HEK293 (cell line): ENCODE data around the gene NFATC1.
A peak's percentile ranks its signal among the peaks of the same experiment; 100 is the strongest.

Source experiments
- CTCF ChIA-PET: fragments of 350-600 bp; formaldehyde crosslinking; extraction: SDS; loops from one replicate; lab custom pipeline; 2021; ENCODE audit warnings: antibody characterized with exemption; lab: Yijun Ruan, JAX
- POLR2A ChIA-PET: fragments of 300-600 bp; formaldehyde crosslinking; extraction: SDS; loops from one replicate; lab custom pipeline; 2020; ENCODE audit warnings: antibody characterized with exemption, inconsistent platforms; lab: Yijun Ruan, JAX
- H3K27ac ChIP-seq: fragments of 200-500 bp; sonication (Bioruptor generic); 2 replicates; pipeline ENCODE4 v1.5.1; 2014; ENCODE audit warnings: low read depth, low read length, control low read depth, inconsistent platforms; ENCODE audit errors: extremely low read depth
- H3K36me3 ChIP-seq, 2 experiments: fragments of 200-500 bp in 1 of 2; sonication (Bioruptor generic) in 1 of 2; 1 replicate in 1 of 2; 2 replicates in 1 of 2; pipeline ENCODE4 v1.5.1; 2014 to 2017; ENCODE audit warnings: inconsistent platforms in 2 of 2, low read length in 2 of 2; ENCODE audit not compliant: control insufficient read depth in 2 of 2, insufficient read depth in 1 of 2
- H3K4me1 ChIP-seq: fragments of 200-500 bp; sonication (Bioruptor generic); 2 replicates; pipeline ENCODE4 v1.5.1; 2014; ENCODE audit warnings: mild to moderate bottlenecking, low read length, inconsistent platforms; ENCODE audit not compliant: control insufficient read depth, insufficient read depth
- H3K4me3 ChIP-seq: 2 replicates; pipeline ENCODE4 v1.5.1; 2011; ENCODE audit warnings: low read depth, mild to moderate bottlenecking, control low read depth, low read length, moderate library complexity
- H3K9me3 ChIP-seq: fragments of 200-500 bp; sonication (Bioruptor generic); 2 replicates; pipeline ENCODE4 v1.5.1; 2014; ENCODE audit warnings: low read depth, low read length, inconsistent platforms; ENCODE audit not compliant: control insufficient read depth, insufficient read depth
- ATF2 ChIP-seq: fragments of 450-650 bp; formaldehyde crosslinking; IDR thresholded peaks from 2 replicates; pipeline ENCODE4 v1.5.1; 2016; ENCODE audit warnings: missing biosample characterization, missing genetic modification characterization, low read depth
- GLI4 ChIP-seq: fragments of 450-650 bp; formaldehyde crosslinking; IDR thresholded peaks from 2 replicates; pipeline ENCODE4 v1.5.1; 2016; ENCODE audit warnings: missing biosample characterization, missing genetic modification characterization
- KLF10 ChIP-seq: fragments of 450-650 bp; IDR thresholded peaks from 2 replicates; pipeline ENCODE4 v1.5.1; 2018; ENCODE audit warnings: missing biosample characterization, mild to moderate bottlenecking, missing genetic modification characterization
- PRDM1 ChIP-seq: fragments of 450-650 bp; formaldehyde crosslinking; IDR thresholded peaks from 2 replicates; pipeline ENCODE4; 2016; ENCODE audit warnings: missing biosample characterization, missing genetic modification characterization
- ZBTB17 ChIP-seq: fragments of 450-650 bp; formaldehyde crosslinking; IDR thresholded peaks from 2 replicates; pipeline ENCODE4 v1.5.1; 2016; ENCODE audit warnings: missing biosample characterization, missing genetic modification characterization
- ZFP41 ChIP-seq: fragments of 450-650 bp; formaldehyde crosslinking; IDR thresholded peaks from 2 replicates; pipeline ENCODE4 v1.5.1; 2016; ENCODE audit warnings: missing biosample characterization, missing genetic modification characterization, borderline replicate concordance
- ZIC2 ChIP-seq: fragments of 450-650 bp; formaldehyde crosslinking; IDR thresholded peaks from 2 replicates; pipeline ENCODE4 v1.5.1; 2016; ENCODE audit warnings: missing biosample characterization, missing genetic modification characterization
- ZNF140 ChIP-seq: fragments of 450-650 bp; formaldehyde crosslinking; IDR thresholded peaks from 2 replicates; pipeline ENCODE4 v1.5.1; 2016; ENCODE audit warnings: missing biosample characterization, missing genetic modification characterization
- ZNF184 ChIP-seq: fragments of 450-650 bp; IDR thresholded peaks from 2 replicates; pipeline ENCODE4 v1.5.1; 2018; ENCODE audit warnings: missing biosample characterization, mild to moderate bottlenecking, missing genetic modification characterization
- ZNF335 ChIP-seq: fragments of 450-650 bp; formaldehyde crosslinking; conservative IDR thresholded peaks from 2 replicates; pipeline ENCODE4 v1.5.1; 2016; ENCODE audit warnings: missing biosample characterization, missing genetic modification characterization
- ZNF350 ChIP-seq: fragments of 450-650 bp; formaldehyde crosslinking; IDR thresholded peaks from 2 replicates; pipeline ENCODE4 v1.5.0; 2017; ENCODE audit warnings: missing biosample characterization, mild to moderate bottlenecking, missing genetic modification characterization
- ZNF366 ChIP-seq: fragments of 450-650 bp; formaldehyde crosslinking; conservative IDR thresholded peaks from 2 replicates; pipeline ENCODE4 v1.5.1; 2016; ENCODE audit warnings: missing biosample characterization, missing genetic modification characterization
- ZNF514 ChIP-seq: fragments of 450-650 bp; formaldehyde crosslinking; IDR thresholded peaks from 2 replicates; pipeline ENCODE4 v1.5.1; 2016; ENCODE audit warnings: missing biosample characterization, missing genetic modification characterization
- ZNF548 ChIP-seq: fragments of 450-650 bp; formaldehyde crosslinking; IDR thresholded peaks from 2 replicates; pipeline ENCODE4 v1.5.1; 2016; ENCODE audit warnings: missing biosample characterization, missing genetic modification characterization
- ZNF654 ChIP-seq: fragments of 450-650 bp; formaldehyde crosslinking; IDR thresholded peaks from 2 replicates; pipeline ENCODE4 v1.5.1; 2016; ENCODE audit warnings: low read depth, missing biosample characterization, missing genetic modification characterization
- ZNF747 ChIP-seq: fragments of 450-650 bp; formaldehyde crosslinking; IDR thresholded peaks from 2 replicates; pipeline ENCODE4 v1.5.1; 2016; ENCODE audit warnings: missing biosample characterization, missing genetic modification characterization
- ZNF768 ChIP-seq: fragments of 450-650 bp; formaldehyde crosslinking; IDR thresholded peaks from 2 replicates; pipeline ENCODE4 v1.5.1; 2018; ENCODE audit warnings: missing biosample characterization, mild to moderate bottlenecking, missing genetic modification characterization
- ZNF776 ChIP-seq: fragments of 450-650 bp; formaldehyde crosslinking; IDR thresholded peaks from 2 replicates; pipeline ENCODE4 v1.5.0; 2017; ENCODE audit warnings: missing biosample characterization, missing genetic modification characterization, borderline replicate concordance
- TF ChIP-seq, protein P1 (sequence below): fragments of 450-650 bp; IDR thresholded peaks from 2 replicates; pipeline ENCODE4 v1.5.1; 2018; ENCODE audit warnings: missing biosample characterization, mild to moderate bottlenecking, missing genetic modification characterization
- TF ChIP-seq, protein P2 (sequence below): fragments of 450-650 bp; formaldehyde crosslinking; IDR thresholded peaks from 2 replicates; pipeline ENCODE4 v1.5.1; 2016; ENCODE audit warnings: missing biosample characterization, missing genetic modification characterization
- TF ChIP-seq, protein P3 (sequence below): fragments of 450-650 bp; formaldehyde crosslinking; IDR thresholded peaks from 2 replicates; pipeline ENCODE4 v1.5.1; 2016; ENCODE audit warnings: missing biosample characterization, missing genetic modification characterization

NFATC1 gene

DNA sequence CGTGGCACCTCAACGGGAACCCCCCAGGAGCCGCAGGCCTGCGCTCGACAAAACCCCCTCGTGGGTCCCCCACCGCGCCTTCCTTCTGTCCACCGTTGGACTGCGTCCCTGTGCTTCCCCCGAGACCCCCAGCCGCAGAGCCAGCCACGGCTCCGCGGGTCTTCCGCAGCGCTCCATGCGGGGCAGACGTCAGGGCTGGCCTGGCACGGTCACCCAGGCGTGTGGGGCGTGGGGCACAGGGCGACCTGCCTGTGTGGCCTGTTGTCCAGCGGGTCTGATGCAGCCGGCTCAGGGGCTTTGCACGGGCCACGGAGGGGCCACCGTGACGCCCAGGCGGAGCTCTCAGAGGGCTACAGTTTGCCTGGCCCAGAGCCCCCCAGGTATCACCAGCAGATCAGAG is 11.0 kb downstream of the NFATC1 start:
- no peaks in the 10 kb centered on the region for H3K4me1 ChIP-seq
- TF ChIP-seq, protein P1, sequence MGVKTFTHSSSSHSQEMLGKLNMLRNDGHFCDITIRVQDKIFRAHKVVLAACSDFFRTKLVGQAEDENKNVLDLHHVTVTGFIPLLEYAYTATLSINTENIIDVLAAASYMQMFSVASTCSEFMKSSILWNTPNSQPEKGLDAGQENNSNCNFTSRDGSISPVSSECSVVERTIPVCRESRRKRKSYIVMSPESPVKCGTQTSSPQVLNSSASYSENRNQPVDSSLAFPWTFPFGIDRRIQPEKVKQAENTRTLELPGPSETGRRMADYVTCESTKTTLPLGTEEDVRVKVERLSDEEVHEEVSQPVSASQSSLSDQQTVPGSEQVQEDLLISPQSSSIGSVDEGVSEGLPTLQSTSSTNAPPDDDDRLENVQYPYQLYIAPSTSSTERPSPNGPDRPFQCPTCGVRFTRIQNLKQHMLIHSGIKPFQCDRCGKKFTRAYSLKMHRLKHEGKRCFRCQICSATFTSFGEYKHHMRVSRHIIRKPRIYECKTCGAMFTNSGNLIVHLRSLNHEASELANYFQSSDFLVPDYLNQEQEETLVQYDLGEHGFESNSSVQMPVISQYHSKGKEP (tag by site-specific recombination) = no peak
- TF ChIP-seq ZFP41 (tag by site-specific recombination) = no peak
- no peak overlapping the region for H3K4me3 ChIP-seq
- H3K27ac ChIP-seq = no peak overlapping the region
- ChIA-PET CTCF (interaction anchor here (0.6 kb wide), 1 partner anchor 520 kb away, joined by 3 read pairs; no protein-coding TSS in a partner anchor), POLR2A (no interaction called here)
- H3K9me3 ChIP-seq = no peaks in the 10 kb centered on the region
- peaks cover 0 to 6% of the 10 kb centered on the region in 2 experiments; a peak in 1 of 3 replicates for H3K36me3 ChIP-seq

DNA sequence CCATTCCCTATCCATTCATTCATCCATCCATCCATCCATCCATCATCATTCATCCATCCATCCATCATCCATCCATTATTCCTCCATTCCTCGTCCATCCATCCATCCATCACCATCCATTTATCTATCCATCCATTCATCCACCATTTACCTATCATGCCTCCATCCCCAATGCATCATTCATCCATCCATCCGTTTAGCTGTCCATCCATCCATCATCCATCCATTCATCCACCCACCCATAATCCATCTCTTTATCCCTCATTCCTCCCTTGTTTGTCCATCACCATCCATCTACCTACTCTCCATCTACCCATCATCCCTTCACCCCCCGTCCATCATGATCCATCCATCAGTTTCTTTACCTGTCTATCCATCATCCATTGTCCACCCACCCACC is 13.6 kb downstream of the NFATC1 start:
- CTCF ChIA-PET = interaction anchor here (0.6 kb wide), 1 partner anchor 13 kb away, joined by 3 read pairs; no protein-coding TSS in a partner anchor
- TF ChIP-seq ZNF514 (no peak), ZBTB17 (tag by site-specific recombination) (peak; percentile 81), ZNF776 (no peak), ZNF140 (tag by site-specific recombination) (no peak), ZNF350 (no peak), ZNF366 (tag by site-specific recombination) (peak; percentile 97)
- TF ChIP-seq, protein P2, sequence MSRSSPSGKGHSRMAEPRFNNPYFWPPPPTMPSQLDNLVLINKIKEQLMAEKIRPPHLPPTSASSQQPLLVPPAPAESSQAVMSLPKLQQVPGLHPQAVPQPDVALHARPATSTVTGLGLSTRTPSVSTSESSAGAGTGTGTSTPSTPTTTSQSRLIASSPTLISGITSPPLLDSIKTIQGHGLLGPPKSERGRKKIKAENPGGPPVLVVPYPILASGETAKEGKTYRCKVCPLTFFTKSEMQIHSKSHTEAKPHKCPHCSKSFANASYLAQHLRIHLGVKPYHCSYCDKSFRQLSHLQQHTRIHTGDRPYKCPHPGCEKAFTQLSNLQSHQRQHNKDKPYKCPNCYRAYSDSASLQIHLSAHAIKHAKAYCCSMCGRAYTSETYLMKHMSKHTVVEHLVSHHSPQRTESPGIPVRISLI (tag by site-specific recombination) = no peak
- TF ChIP-seq, all 188 proteins: peak for 2
- POLR2A ChIA-PET = no interaction called here
- Histone ChIP-seq H3K4me1 (no peaks in the 10 kb centered on the region), H3K36me3 (peaks cover 0 to 23% of the 10 kb centered on the region in 2 experiments; a peak in 1 of 3 replicates), H3K4me3 (no peak overlapping the region), H3K9me3 (no peaks in the 10 kb centered on the region), H3K27ac (no peak overlapping the region)

DNA sequence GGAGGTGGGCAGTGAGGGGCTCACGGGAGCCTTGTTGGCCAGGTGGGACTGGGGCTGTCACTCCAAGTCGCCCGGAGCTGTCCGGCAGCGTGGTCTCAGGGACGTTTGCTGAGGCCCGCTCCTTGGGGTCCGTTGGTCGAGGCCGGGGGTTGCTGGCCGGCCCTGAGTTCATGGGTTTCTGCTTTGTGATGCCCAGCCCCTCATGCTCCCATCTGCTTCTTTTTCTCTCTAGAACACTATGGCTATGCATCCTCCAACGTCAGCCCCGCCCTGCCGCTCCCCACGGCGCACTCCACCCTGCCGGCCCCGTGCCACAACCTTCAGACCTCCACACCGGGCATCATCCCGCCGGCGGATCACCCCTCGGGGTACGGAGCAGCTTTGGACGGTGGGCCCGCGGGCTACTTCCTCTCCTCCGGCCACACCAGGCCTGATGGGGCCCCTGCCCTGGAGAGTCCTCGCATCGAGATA is 14.5 kb downstream of the NFATC1 start:
- POLR2A ChIA-PET = no interaction called here
- Histone ChIP-seq H3K4me1 (no peaks in the 10 kb centered on the region), H3K4me3 (no peak overlapping the region), H3K27ac (no peak overlapping the region), H3K9me3 (no peaks in the 10 kb centered on the region), H3K36me3 (peaks cover 0 to 27% of the 10 kb centered on the region in 2 experiments; a peak in 1 of 3 replicates)
- CTCF ChIA-PET = no interaction called here
- TF ChIP-seq ZNF335 (tag by site-specific recombination) (no peak), PRDM1 (no peak), ZFP41 (tag by site-specific recombination) (no peak), GLI4 (no peak), KLF10 (tag by site-specific recombination) (no peak), ZIC2 (tag by site-specific recombination) (no peak), ZNF184 (tag by site-specific recombination) (no peak), ZNF548 (tag by site-specific recombination) (no peak), ZNF768 (tag by site-specific recombination) (no peak), ATF2 (tag by site-specific recombination) (no peak), ZNF654 (no peak), ZNF747 (tag by site-specific recombination) (no peak)
- TF ChIP-seq, protein P3, sequence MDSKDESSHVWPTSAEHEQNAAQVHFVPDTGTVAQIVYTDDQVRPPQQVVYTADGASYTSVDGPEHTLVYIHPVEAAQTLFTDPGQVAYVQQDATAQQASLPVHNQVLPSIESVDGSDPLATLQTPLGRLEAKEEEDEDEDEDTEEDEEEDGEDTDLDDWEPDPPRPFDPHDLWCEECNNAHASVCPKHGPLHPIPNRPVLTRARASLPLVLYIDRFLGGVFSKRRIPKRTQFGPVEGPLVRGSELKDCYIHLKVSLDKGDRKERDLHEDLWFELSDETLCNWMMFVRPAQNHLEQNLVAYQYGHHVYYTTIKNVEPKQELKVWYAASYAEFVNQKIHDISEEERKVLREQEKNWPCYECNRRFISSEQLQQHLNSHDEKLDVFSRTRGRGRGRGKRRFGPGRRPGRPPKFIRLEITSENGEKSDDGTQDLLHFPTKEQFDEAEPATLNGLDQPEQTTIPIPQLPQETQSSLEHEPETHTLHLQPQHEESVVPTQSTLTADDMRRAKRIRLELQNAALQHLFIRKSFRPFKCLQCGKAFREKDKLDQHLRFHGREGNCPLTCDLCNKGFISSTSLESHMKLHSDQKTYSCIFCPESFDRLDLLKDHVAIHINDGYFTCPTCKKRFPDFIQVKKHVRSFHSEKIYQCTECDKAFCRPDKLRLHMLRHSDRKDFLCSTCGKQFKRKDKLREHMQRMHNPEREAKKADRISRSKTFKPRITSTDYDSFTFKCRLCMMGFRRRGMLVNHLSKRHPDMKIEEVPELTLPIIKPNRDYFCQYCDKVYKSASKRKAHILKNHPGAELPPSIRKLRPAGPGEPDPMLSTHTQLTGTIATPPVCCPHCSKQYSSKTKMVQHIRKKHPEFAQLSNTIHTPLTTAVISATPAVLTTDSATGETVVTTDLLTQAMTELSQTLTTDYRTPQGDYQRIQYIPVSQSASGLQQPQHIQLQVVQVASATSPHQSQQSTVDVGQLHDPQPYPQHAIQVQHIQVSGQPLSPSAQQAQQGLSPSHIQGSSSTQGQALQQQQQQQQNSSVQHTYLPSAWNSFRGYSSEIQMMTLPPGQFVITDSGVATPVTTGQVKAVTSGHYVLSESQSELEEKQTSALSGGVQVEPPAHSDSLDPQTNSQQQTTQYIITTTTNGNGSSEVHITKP (tag by site-specific recombination) = no peak
